ENCODE measurements around the gene MTA2.

DNA sequence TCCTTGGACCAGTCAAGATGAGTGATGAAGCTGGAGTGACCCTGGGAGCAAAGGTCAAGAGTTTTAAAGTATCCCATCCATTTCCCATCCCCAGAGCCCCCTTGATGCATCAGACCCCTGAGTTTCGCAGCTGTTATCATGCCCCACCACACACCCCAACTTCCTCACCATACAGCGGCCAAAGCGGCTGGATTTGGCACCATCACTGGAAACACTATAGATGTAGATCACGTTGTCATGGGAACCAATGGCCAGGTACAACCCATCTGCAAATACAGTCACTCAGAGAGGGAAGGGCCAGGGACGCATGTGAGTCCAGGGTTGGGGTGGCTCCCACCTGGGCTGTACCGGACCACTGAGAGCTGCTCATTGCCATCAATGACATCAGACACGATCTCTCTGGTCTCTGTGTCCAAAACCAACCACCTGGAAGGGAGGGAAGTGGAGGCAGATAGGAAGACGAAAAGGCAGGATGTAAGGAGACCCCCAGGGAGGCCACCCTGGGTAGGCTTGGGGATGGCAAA, 2.2 kb upstream of the MTA2 start:
- TF ChIP-seq CTCF (IDR thresholded peaks at IDR 0.05) (no peak), POLR2A (IDR thresholded peaks at IDR 0.05) (no peak)

Data from body of pancreas (tissue), 4 donors.